HG02798 (cell line): ENCODE data around the gene RALGAPA1.

Source experiments
- ATAC-seq: cut with Tn5 transposase; IDR thresholded peaks from one replicate; pipeline ENCODE4 v1.9.1; 2021; ENCODE audit warnings: mild to moderate bottlenecking; ENCODE audit not compliant: unreplicated experiment, poor library complexity

The RALGAPA1 gene

DNA sequence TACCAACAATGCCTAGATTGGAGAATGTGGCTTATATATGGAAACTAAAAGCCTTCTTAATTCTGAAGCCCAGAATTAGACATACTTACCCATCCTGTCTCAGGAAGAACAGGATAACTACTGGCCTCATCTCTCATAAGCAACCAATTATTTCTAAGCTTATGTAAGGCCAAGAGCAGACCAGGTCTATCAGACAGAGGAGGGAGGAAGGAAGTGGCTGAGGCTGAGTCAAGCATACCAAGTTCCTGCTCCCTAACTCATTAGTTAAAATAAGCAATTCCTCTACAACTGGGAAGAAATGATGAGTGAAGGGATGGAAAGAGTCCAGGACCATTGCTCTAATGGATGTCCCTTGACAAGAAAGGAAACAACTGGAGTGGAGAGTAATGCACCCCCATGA is 302.2 kb downstream of the RALGAPA1 start:
- no peak for ATAC-seq

DNA sequence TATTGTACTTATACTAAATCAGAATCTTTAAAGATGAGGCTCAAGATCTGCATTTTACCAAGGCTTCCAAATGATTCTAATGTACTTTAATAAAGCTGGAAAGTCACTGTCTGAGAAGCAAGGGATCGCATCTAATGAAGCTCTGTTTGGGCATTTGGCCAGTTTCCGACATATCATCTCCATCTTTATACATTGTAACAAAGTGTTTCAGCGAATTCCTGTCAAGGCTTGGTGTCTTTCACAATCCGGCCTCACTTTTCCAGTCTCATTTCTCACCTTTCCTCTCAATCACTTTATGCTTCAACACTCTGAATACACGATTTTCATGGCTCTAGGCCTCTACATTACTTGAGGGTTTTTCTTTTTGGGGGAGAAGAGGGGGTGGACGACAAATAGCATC is 302.6 kb downstream of the RALGAPA1 start:
- no peak for ATAC-seq

DNA sequence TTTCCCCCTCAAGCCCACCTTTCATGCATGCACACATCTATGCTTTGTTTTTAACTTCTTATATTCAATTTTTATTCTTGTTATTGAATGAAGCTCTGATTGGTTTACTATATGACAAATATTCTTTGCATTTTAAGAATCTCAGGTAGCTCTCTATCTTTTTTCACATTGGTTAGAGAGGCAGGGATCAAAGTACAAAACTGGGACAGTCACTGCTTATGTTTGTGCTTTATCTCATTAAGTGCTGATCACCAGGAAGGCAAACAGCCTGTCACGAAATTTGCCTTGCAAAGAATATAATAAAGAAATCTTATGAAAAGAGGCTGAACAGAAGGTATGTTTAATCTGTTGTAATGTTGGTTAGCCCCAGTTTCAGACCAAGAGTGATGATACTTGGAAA is 304.8 kb downstream of the RALGAPA1 start:
- ATAC-seq, result no peak

DNA sequence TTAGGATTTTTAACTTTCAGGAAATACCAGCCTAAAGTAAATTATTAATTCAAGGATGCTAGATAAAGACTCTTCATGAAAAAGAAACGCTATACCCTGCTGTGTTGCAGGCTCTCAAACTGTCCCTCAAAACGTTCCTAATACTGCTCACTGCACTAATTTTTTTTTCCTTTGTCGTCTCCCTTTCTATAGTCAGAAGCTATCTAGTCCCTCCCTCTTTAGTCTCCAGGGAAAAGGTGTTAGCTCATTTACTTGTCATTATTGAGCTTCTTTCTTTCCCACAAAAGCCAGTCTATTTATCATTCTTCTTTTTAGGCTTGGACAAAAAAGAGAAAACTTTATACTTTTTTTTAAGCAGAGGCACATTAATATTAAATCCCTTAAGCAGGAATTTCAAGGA is 305.4 kb downstream of the RALGAPA1 start:
- no peak for ATAC-seq

DNA sequence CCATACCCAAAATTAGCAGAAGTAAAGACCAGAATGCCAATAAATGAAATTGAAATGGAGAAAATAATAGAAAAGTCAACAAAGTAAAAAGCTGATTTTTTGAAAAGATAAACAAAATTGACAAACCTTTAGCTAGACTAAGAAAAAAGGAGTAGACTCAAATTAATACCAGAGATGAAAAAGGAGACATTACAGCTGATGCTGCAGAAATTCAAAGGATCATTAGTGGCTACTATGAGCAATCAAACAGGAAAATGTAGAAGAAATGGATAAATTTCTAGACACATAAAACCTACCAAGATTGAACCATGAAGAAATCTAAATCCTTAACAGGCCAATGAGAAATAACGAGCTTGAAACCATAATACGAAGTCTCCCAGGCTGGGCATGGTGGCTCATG is 309.9 kb downstream of the RALGAPA1 start:
- no peak for ATAC-seq

DNA sequence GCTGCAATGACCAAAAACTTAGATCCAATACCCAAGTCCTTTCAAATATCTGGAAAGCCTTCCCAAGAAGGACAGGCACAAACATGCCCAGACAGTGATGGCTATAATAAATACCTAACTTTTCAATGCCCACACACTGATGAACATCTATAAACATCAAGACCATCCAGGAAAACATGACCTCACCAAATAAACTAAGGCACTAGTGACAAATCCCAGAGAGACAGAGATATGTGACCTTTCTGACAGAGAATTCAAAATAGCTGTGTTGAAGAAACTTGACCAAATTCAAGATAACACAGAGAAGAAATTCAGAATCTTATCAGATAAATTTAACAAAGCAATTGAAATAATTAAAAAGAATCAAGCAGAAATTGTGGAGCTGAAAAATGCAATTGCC is 313.8 kb downstream of the RALGAPA1 start:
- no peak for ATAC-seq

DNA sequence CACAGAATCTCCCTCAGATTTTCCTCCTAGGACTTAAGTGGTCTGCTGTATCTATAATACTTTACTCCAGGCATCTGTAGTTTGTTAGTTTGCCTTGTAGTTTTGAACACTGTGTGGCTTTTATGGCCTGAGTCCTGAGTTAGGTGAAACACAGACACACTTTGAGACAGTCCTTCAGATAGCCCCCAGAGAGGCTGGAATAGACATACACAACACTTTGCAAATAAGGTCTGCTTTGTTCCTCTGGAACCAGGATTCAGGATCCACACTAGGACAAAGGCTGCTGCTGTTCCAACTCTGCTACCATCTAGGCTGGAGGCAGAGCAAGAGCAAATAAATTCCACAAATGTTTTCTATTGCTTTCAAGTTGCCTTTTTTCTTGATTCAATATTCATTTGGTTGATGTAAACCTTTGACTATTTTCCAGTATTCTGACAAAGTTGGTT is 316.5 kb downstream of the RALGAPA1 start:
- ATAC-seq, result no peak
